H54 (cell line): Measurements from ENCODE around the gene NBAS.

Experiments
- DNase-seq: peaks from one replicate; pipeline ENCODE4 v3.0.0; 2011; ENCODE audit warnings: low spot score, mixed read lengths; ENCODE audit not compliant: insufficient read length
- FAIRE-seq: peaks from 3 replicates; lab custom pipeline; 2011; peaks lifted over from hg19 to GRCh38; lab: Jason Lieb, UNC
- POLR2A ChIP-seq: IDR thresholded peaks from 2 replicates; pipeline ENCODE4 v1.6.1; 2011; ENCODE audit warnings: low read depth, mild to moderate bottlenecking, low read length

NBAS gene

DNA sequence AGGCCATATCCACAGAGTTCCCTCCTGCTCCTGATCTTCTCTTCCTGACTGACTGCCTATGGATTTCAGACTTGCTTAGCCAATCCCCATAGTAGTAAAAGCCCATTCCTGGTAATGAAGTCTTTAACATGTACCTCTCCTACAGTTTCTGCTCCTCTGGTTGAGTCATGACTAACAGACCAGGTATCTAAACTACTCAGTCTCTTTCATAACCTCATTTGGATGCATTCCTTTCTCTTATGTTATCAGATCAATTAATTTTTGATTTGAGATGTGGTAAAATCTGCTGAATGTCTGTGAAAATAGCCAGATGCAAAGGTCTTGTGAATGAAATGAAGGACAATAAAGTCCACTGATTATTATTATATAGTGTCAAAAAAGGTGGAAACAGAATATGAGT, 198.0 kb downstream of the NBAS start:
- FAIRE-seq, result peak; percentile 64
- TF ChIP-seq POLR2A, result no peak
- DNase-seq, result peak; percentile 7

DNA sequence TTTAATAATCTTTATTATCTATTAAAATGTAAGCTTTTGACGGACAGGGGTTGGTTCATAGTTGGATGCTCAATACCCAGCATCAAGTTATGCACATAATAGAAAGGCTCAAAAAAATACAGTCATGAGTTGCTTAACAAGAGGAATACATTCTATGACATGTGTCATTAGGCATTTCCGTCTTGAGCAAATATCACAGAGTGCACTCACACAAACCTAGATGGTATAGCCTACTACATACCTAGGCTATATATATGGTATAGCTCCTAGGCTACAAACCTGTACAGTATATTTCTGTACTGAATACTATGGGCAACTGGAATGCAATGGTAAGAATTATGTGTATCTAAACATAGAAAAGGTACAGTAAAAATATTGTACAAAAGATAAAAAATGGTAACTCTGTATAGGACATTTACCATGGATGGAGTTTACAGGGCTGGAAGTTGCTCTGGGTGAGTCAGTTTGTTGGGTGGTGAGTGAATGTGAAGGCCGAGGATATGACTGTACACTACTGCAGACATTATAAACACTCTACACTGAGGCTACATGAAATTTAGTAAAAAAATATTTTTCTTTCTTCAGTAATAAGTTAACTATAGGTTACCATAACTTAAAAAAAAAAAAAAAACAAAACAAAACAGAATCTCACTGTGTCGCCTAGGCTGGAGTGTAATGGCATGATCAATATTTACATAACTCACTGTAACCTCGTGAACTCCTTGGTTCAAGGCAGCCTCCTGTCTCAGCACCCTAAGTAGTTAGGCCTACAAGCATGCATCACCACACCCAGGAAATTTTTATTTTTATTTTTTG, 201.2 kb downstream of the NBAS start:
- DNase-seq (peak; percentile 8), FAIRE-seq (peak; percentile 85)
- no peak for TF ChIP-seq POLR2A

DNA sequence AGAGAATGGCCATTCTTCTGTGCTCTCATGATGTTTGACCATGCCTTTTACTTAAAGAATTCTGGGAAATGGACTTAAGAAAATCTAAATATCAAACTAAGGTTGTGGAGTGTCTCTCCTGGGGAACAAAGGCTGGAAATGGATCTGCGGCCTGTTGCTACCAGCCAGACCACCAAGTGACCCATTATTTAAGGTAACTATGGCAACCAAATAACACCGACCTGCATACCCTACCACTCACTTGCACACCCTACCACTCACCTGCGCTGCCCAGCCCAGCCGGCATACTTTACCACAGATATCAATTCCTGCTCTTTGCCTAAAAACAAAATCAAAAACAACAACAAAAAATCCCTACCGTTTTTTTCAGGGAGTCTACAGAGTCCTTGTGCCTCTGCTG, 203.2 kb downstream of the NBAS start:
- no peak for TF ChIP-seq POLR2A
- DNase-seq (no peak), FAIRE-seq (no peak)

DNA sequence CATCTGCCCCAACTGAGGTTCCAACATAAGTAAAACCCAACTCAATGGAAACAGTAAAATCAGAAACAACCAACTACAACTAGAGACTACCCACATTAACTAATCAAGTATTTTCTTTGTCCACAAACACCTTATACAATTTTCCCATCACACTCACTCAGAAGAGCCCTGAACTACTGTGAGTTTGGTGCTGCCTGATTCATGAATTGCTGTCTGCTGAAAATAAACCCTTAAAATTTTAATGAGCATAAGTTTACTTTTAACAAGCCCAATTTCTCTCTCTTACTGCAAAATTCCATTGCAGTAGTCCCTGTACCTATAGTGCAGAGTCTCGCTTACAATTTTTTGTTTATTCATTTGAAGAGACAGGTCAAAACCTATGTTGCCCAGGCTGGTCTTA, 203.9 kb downstream of the NBAS start:
- FAIRE-seq (no peak), DNase-seq (no peak)
- TF ChIP-seq POLR2A, result no peak

DNA sequence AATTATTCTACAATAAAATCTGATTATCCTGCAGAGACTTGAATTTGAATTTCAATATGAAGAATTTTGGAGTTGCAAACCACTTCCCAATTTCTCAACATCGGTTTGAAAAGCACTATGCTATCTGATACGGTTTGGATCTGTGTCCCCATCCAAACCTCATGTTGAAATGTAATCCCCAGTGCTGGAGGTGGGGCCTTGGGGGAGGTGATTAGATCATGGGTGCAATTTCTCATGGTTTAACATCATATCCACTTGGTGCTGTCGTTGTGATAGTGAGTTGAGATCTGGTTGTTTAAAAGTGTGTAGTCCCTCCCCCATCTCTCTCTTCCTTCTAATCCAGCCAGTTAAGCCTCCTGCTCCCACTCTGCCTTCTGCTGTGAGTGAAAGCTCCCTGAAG, 205.7 kb downstream of the NBAS start:
- no peak for TF ChIP-seq POLR2A
- DNase-seq, result no peak
- no peak for FAIRE-seq

DNA sequence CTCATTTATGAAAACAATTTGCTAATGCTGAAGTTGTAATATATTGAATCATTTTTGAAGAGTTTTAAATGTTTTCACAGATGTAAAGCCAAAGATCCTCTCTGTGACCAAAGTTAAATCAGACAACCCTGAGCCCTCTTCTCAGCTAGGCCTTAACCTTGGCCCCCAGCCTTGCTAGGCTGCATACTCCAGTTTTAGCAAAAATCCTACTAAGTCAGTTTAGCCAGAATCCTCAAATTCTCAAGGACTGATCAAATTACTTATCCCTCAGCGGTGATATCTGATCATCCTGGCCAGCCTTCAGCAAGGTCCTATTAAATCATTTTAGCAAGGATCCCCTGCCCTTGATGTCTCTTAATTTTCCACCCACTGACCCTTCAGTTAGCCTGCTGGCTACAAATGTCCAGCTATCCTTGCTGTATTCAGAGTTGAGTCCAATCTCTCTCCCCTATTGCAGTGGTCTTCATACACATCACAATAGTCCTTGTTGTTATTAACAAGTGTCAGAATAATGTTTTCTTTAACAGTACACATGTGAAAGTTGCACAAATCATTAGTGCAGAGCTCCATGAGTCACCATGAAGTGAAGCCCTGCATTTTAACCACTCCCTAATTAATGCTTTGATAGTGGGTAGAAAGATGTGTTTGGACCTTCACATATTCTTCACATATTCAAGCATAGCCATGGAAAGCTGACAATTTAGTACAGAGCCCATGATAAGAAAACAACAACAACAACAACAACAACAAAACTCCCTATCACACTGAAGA, 206.4 kb downstream of the NBAS start:
- TF ChIP-seq POLR2A, result no peak
- DNase-seq (no peak), FAIRE-seq (no peak)

DNA sequence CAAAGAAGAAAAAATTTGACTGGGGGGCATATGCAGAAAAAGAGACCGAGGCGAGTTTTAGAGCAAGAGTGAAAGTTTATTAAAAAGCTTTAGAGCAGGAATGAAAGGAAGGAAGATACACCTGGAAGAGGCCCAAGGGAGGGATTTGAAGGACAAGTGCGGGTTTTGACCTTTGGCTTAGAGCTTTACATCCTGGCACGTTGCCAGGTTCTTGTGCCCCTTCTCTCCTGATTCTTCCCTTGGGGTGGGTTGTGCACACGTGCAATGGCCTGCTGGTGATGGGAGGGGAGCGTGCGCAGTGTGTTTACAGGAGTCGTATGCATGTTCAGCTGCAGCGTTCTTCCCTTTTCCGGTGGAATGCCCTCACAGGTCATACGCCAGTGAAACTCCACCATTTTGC, 208.8 kb downstream of the NBAS start:
- DNase-seq (no peak), FAIRE-seq (no peak)
- no peak for TF ChIP-seq POLR2A

DNA sequence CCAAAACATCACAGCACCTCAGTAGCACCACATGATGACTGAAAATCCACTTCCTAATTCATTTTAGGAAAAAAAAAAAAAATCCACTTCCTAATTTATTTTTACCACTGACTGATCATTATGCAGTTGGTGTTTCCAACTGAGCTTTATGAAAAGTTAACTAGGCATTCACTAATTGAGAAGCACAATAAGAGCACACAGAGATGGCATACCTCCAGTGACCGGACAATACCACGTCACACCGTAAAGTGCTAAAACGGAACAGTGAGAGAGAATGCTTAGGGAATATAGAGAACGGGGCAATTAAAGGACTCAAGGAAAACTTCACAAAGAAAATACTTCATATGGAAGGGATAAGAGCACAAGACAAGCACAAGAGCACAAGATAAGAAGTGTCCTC, 212.5 kb downstream of the NBAS start:
- no peak for DNase-seq
- no peak for FAIRE-seq
- TF ChIP-seq POLR2A, result no peak

DNA sequence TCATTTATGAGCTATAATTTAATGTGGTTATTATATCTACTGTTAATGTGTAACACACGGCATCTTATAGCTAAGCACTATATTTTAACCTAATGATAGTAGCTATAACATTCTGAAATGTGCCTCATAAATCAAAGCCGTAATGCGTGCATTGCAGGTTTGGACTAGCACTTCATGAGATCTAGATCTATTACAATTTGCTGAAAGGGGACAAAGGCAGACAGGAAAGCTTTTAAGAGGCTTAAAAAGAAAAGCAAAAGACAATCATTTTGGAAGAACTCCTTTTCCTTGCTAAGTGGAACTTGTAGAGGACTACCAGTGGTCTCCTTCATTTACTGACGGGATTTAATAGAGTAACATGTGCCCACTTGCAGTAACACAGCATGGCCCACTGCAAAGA, 213.1 kb downstream of the NBAS start:
- DNase-seq (no peak), FAIRE-seq (no peak)
- TF ChIP-seq POLR2A, result no peak

DNA sequence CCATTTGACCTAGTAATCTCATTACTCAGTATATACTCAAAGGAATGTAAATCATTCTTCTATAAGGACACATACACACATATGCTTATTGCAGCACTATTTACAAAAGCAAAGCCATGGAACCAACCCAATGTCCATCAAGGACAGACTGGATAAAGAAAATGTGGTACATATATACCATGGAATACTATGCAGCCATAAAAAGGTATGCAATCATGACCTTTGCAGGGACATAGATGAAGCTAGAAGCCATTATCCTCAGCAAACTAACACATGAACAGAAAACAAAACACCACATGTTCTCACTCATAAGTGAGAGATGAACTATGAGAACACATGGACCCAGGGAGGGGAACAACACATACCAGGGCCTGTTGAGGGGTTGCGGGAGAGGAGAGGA, 214.5 kb downstream of the NBAS start:
- FAIRE-seq, result no peak

DNA sequence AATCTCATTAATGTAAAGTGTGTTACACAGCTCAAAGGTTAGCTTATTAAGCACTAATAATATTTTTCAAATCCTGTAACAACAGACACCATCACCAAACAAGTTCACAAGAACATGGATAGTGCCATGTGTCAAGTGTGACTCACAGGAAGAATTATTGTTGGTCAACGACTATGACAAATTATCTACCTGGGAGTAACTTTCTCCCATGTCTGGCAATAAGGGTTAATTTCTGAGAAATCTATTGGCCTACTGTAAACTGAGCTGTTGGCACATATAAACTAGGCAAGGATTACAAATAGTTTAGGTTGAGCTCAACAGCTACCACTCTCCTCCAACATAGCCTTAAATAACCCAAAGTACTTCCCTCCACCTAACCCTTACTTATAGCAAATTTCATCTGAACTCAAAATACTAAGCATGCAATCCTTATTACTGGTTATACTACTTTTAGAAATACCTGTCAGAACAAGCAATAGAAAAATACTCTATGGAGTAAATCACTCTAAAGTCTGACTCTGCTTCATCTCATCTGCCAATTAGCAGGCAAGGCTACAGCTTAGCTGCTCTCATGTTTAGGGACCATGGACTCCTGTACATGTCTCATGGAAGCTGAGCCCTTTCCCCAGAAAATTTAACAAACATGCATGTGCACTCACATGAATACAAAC, 223.0 kb downstream of the NBAS start:
- no peak for TF ChIP-seq POLR2A
- peak; percentile 48 for FAIRE-seq

More for the DNA sequence above, 214.5 kb downstream of the NBAS start:
- DNase-seq, result no peak
- TF ChIP-seq POLR2A, result no peak

DNA sequence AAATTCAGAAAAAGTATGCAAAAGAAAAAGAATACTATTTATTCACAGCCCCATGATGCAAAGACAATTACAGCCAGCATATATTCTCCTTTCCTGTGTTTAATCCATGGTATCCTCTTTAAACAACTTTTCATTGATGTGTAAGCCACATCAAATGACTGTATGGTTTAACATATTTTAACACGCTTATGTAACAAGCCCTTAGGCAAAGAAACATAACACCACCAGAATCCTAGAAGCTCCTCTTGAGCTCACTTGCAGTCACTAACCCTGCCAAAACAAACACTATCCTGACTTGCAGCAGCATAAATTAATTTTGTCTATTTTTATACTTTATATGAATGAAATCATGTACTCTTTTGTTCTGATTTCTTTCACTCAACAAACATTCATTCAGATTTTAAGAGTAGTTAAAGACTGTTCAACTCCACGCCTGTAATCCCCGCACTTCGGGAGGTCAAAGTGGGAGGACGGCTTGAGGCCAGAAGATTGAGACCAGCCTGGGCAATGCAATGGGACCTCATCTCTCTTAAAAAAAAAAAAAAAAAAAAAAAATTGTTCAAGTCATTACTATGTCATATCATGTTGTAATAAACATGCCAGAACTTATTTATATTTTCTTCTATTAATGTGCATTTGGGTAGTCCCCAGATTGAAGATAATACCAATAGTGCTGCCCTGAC, 226.3 kb downstream of the NBAS start:
- DNase-seq (no peak), FAIRE-seq (no peak)
- TF ChIP-seq POLR2A, result no peak

More for the DNA sequence above, 223.0 kb downstream of the NBAS start:
- DNase-seq, result no peak

DNA sequence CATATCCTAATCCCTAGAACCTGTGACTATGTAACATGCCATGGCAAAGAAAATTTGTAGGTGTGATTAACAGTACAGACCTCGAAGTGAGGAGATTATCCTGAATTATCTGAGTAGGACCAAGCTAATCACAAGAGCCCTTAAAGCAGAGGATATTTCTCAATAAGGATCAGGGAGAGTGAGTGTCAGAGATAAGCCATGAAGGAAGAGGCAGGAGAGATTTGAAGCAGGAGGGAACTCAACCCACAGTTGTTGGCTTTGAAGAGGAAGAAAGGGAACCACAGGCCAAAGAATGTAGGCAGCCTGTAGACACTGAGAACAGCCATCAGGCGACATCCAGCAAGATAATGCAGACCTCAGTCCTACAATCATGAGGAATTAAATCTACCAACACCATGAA, 229.3 kb downstream of the NBAS start:
- TF ChIP-seq POLR2A, result no peak
- no peak for FAIRE-seq
- no peak for DNase-seq
